Measurements from ENCODE around the gene RMI2. TPM values are rescaled to one million over a fixed set of nuclear protein-coding genes. Genes with fewer than 3 reads are reported as not detected.

RMI2 gene
- total RNA-seq, 4 donors from 2014 or later = 0.34 to 1.9 (median 0.66) TPM; not detected in 1

- no peak for TF ChIP-seq CTCF (IDR thresholded peaks at IDR 0.05; ENCODE audit: low read depth)
Observed at GRCh38 chr16:11326737-11327276, 18.5 kb upstream of the RMI2 start.

DNA sequence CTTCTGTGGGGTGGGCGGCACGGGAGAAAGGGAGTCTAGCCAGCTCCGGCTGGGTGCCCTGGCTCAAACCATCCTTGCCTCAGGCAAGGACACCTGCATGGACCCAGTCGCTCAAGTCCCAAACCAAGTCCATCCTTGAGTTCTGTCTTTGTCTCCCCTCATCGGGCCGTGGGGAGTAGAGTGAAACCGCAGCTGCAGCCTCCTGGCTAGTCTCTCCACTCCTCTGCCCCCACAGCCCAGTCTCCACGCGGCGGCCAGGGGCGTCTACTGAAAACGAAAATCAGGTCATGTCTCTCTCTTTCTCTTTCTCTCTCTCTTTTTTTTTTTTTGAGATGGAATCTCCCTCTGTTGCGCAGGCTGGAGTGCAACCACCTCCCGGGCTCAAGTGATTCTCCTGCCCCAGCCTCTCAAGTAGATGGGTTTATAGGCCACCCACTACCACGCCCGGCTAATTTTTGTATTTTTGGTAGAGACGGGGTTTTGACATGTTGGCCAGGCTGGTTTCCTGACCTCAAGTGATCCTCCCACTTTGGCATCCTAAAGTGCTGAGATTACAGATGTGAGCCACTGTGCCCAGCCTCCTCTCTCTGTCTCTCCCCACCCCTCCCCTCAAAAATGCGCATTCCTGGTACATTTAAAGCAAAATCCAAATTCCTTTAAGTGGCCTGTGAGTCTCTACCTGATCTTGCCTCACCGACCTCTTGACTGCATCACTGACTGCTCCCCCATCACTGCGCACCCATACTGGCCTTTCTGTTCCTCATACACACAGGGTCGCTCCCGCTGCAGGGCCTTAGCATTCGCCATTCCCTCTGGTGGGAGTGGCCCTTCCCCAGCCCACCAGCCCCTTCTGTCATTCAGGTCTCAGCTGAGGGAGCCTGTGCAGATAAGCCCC lies 17.7 kb upstream of the RMI2 start:
- no peak for TF ChIP-seq CTCF (IDR thresholded peaks at IDR 0.05; ENCODE audit: low read depth)

- TF ChIP-seq CTCF (IDR thresholded peaks at IDR 0.05; ENCODE audit: low read depth) = no peak
Observed at GRCh38 chr16:11328172-11329070, 16.8 kb upstream of the RMI2 start.

- TF ChIP-seq CTCF (IDR thresholded peaks at IDR 0.05; ENCODE audit: low read depth) = no peak
Observed at GRCh38 chr16:11329071-11329491, 16.2 kb upstream of the RMI2 start.

DNA sequence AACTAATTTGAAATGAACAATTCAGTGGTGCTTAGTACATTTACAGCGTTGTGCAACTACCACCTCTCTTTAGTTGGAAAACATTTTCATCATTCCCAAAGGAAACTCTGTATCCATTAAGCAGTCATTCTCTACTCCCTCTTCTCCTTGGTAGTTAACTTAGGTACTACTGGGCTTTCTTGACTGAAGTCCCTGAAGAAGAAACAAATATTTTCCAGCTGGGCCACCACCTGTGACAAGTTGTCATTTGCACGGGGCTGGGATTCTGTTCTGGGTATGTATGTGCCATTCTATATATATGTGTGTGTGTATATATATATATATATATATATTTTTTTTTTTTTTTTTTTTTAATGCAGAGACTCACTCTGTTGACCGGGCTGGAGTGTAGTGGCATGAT lies 15.4 kb upstream of the RMI2 start:
- TF ChIP-seq CTCF (IDR thresholded peaks at IDR 0.05; ENCODE audit: low read depth) = no peak

DNA sequence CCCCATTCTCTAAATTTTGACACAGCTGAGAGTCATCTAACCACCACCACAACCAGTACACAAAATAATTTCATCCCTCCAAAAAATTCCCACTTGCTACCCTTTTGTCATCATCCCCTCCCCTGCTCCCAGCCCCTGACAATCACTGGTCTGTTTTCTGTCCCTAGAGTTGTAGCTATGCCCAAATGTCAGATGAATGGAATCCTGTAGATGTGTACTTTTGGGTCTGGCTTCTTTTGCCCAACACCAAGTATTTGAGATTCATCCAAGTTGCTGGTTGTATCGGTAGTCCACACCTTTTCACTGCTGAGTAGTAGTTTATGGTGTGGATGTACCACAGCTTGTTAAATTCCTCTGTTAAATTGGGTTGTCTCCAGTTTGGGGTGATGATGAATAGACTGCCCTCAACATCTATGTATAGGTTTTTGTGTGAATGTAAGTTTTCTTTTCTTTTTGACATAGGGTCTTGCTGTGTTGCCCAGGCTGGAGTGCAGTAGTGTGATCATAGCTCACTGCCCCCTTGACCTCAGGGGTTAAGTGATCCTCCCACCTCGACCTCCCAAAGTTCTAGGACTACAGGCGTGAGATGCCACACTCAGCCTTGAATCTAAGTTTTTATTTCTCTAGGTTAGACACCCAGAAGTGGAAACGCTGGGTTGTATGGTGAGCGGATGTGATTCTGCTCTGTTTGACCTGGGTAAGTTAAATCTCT lies 14.6 kb upstream of the RMI2 start:
- TF ChIP-seq CTCF (IDR thresholded peaks at IDR 0.05; ENCODE audit: low read depth) = no peak

All from subcutaneous adipose tissue (tissue), 4 donors.